Loucy (cell line): ENCODE measurements around the gene NUAK2.
"Not testable (repeated sequence)": the region's sequence is repeated elsewhere in the genome, so short reads cannot be mapped to it uniquely, and the experiment has no call there.

Source experiments
- H2AFZ ChIP-seq: fragments of 200-600 bp; sonication (generic); 2 replicates; pipeline ENCODE4 v1.6.0; 2016; ENCODE audit warnings: antibody characterized with exemption, mild to moderate bottlenecking, low read length, moderate library complexity
- H3F3A ChIP-seq: fragments of 200-600 bp; 2 replicates; pipeline ENCODE4 v1.6.0; 2016; ENCODE audit warnings: antibody characterized with exemption, low read depth, mild to moderate bottlenecking
- H3K27me3 ChIP-seq: fragments of 200-600 bp; sonication (generic); 2 replicates; pipeline ENCODE4 v1.6.1; 2014; ENCODE audit warnings: low read length, mild to moderate bottlenecking; ENCODE audit not compliant: insufficient read depth, poor library complexity, severe bottlenecking
- H3K36me3 ChIP-seq: fragments of 200-600 bp; sonication (generic); 2 replicates; pipeline ENCODE4 v1.6.1; 2016; ENCODE audit warnings: low read length; ENCODE audit not compliant: insufficient read depth
- H3K4me1 ChIP-seq: fragments of 200-600 bp; sonication (generic); 2 replicates; pipeline ENCODE4 v1.5.1; 2014; ENCODE audit warnings: low read length, mild to moderate bottlenecking; ENCODE audit not compliant: insufficient read depth, poor library complexity, severe bottlenecking
- H3K4me2 ChIP-seq: fragments of 200-600 bp; sonication (generic); 2 replicates; pipeline ENCODE4 v1.6.0; 2014; ENCODE audit warnings: antibody characterized with exemption, low read length, low read depth, mild to moderate bottlenecking; ENCODE audit not compliant: poor library complexity, severe bottlenecking
- H3K4me3 ChIP-seq: fragments of 200-600 bp; sonication (generic); 2 replicates; pipeline ENCODE4 v1.5.1; 2014; ENCODE audit warnings: low read length, mild to moderate bottlenecking, mixed read lengths; ENCODE audit not compliant: poor library complexity, severe bottlenecking
- H3K79me2 ChIP-seq: fragments of 200-600 bp; sonication (generic); 2 replicates; pipeline ENCODE4 v1.6.1; 2014; ENCODE audit warnings: low read length; ENCODE audit not compliant: insufficient read depth
- H3K9ac ChIP-seq: fragments of 200-600 bp; sonication (generic); 2 replicates; pipeline ENCODE4 v1.6.0; 2014; ENCODE audit warnings: mild to moderate bottlenecking, low read depth, low read length, moderate library complexity; ENCODE audit not compliant: poor library complexity, severe bottlenecking
- H3K9me2 ChIP-seq: fragments of 200-600 bp; sonication (generic); replicated peaks from 2 replicates; pipeline ENCODE4 v1.6.1; 2016; ENCODE audit warnings: low read depth, low read length, mixed read lengths
- H3K9me3 ChIP-seq: fragments of 200-600 bp; sonication (generic); 2 replicates; pipeline ENCODE4 v1.6.1; 2014; ENCODE audit warnings: mild to moderate bottlenecking, antibody characterized with exemption, low read length, low read depth; ENCODE audit not compliant: insufficient read depth
- H4K20me1 ChIP-seq: fragments of 200-600 bp; sonication (generic); 2 replicates; pipeline ENCODE4 v1.6.0; 2014; ENCODE audit warnings: antibody characterized with exemption, low read length, mild to moderate bottlenecking; ENCODE audit not compliant: insufficient read depth, poor library complexity, severe bottlenecking
- EZH2phosphoT487 ChIP-seq: fragments of 200-600 bp; IDR thresholded peaks from 2 replicates; pipeline ENCODE4 v1.6.1; 2018; ENCODE audit warnings: antibody characterized with exemption, mild to moderate bottlenecking, moderate library complexity, borderline replicate concordance
- TF ChIP-seq, protein P1 (sequence below): fragments of 200-600 bp; sonication (generic); conservative IDR thresholded peaks from 2 replicates; pipeline ENCODE4 v1.5.1; 2014; ENCODE audit warnings: mild to moderate bottlenecking, antibody characterized with exemption, low read length

NUAK2 gene

DNA sequence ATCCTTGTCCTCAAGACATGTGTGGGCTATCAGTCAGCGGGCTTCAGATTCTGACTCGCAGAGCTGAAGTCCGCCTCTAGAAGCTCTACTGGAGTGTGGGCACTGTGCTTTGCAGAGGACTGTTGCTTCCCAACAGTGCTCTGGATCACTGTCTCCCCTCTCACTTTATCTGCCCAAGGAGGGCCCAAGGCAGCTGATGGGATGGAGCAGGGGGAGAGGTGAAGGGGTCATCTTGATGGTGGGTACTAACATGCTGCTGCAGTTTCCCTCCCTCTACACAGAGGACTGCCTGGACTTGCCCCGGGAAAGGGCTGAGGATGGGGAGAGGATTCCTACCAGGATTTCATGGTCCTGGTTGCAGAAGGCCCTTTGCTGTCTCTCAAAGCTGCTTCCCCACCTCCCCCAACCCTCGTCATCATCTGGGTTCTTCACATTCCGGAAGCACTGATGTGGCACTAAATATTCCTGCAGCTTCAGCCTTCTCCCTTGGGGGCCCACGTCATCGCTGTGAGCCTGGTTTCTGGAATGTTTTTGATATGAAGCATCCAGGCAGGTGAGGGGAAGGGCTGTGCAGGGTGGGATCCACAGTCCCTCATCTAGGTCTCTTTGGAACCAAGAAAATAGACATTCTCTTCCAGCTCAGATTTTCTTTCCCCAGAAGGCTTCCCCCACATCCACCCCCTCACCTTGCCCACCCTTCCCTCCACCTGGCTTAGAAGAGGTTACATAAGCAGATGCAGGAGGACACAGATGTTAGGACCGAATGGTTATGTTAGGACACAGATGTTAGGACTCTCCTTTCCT lies 23.2 kb downstream of the NUAK2 start:
- no peak overlapping the region for H2AFZ ChIP-seq
- no peaks in the 10 kb centered on the region for H3K27me3 ChIP-seq
- H3F3A ChIP-seq: no peaks in the 10 kb centered on the region
- no peaks in the 10 kb centered on the region for H3K4me1 ChIP-seq
- H4K20me1 ChIP-seq: no peaks in the 10 kb centered on the region
- H3K9me3 ChIP-seq: no peaks in the 10 kb centered on the region
- H3K79me2 ChIP-seq: no peaks in the 10 kb centered on the region
- no peaks in the 10 kb centered on the region for H3K36me3 ChIP-seq
- H3K4me2 ChIP-seq: no peak overlapping the region
- no peaks in the 10 kb centered on the region for H3K9me2 ChIP-seq
- H3K9ac ChIP-seq: no peak overlapping the region
- no peak for TF ChIP-seq EZH2phosphoT487
- TF ChIP-seq, protein P1, sequence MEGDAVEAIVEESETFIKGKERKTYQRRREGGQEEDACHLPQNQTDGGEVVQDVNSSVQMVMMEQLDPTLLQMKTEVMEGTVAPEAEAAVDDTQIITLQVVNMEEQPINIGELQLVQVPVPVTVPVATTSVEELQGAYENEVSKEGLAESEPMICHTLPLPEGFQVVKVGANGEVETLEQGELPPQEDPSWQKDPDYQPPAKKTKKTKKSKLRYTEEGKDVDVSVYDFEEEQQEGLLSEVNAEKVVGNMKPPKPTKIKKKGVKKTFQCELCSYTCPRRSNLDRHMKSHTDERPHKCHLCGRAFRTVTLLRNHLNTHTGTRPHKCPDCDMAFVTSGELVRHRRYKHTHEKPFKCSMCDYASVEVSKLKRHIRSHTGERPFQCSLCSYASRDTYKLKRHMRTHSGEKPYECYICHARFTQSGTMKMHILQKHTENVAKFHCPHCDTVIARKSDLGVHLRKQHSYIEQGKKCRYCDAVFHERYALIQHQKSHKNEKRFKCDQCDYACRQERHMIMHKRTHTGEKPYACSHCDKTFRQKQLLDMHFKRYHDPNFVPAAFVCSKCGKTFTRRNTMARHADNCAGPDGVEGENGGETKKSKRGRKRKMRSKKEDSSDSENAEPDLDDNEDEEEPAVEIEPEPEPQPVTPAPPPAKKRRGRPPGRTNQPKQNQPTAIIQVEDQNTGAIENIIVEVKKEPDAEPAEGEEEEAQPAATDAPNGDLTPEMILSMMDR: no peak
- H3K4me3 ChIP-seq: no peak overlapping the region

DNA sequence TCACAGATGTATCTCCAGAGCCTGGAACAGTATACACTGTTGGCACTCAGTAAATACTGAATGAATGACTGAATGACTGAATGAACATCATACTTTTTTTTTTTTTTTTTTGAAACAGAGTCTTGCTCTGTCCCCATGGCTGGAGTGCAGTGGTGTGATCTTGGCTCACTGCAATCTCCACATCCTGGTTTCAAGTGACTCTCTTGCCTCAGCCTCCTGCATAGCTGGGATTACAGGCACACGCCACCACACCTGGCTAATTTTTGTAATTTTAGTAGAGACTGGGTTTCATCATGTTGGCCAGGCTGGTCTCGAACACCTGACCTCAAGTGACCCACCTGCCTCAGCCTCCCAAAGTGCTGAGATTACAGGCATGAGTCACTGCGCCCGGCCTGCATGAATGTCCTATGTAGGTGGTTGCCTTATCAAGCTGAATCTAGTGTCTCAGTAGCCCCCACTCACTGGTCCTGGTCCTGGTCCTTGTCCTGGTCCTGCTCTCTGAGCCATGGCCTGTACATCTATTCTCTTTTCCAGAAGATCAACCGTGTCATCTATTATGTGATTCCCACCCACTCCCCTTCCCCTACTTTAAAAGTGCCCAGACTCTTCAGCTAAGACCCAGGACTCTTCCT lies 23.9 kb downstream of the NUAK2 start:
- H3K9me3 ChIP-seq, H3K79me2 ChIP-seq, H2AFZ ChIP-seq, H3K27me3 ChIP-seq, H3F3A ChIP-seq, H3K9me2 ChIP-seq, H3K36me3 ChIP-seq, H3K4me3 ChIP-seq, H3K4me1 ChIP-seq, H4K20me1 ChIP-seq, H3K9ac ChIP-seq, H3K4me2 ChIP-seq: not testable (repeated sequence)

DNA sequence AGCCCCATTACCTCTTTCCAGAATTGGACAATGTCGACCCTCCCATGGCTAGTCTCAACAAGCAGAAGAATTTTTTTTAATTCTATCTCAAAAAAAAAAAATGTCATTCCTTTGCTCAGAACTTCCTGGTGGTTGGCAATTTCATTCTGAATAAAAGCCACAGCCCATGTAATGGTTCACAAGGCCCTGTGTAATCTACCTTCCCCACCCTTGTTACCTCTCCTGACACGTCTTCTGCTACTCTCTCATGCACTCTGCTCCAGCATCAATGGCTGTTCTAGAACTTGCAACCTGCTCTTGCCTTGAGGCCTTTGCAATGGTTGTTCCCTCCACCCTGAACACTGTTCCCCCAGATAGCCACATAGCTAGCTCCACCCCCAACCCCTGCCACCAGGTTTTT lies 25.4 kb downstream of the NUAK2 start:
- Histone ChIP-seq H3K27me3 (no peaks in the 10 kb centered on the region), H3K4me1 (no peaks in the 10 kb centered on the region), H3F3A (no peaks in the 10 kb centered on the region), H3K36me3 (no peaks in the 10 kb centered on the region), H3K9ac (no peak overlapping the region), H2AFZ (no peak overlapping the region), H3K4me2 (no peak overlapping the region), H3K9me2 (no peaks in the 10 kb centered on the region), H4K20me1 (no peaks in the 10 kb centered on the region), H3K4me3 (no peak overlapping the region), H3K79me2 (no peaks in the 10 kb centered on the region), H3K9me3 (no peaks in the 10 kb centered on the region)
- TF ChIP-seq EZH2phosphoT487: no peak
- TF ChIP-seq, protein P1: no peak

DNA sequence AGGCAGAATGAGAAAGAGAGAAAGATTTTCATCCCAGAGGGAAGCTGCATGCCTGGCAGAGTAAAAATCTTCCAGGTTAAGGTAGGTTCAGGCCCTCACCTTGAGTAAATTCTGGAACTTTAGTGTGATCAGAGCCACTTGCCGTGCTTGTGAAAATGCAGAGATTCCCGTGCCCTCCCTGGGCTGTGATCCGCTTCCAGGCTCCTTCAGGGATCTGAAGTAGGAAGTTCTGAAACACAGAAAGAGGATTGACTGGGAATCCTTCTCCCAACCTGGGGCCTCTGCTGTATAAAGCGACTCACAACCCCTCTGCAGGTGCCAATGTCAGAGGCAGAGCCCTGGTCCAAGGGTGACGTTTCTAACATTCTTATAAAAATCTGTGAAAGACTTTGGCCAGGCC lies 26.6 kb downstream of the NUAK2 start:
- H3K9me2 ChIP-seq: no peaks in the 10 kb centered on the region
- no peaks in the 10 kb centered on the region for H3K9me3 ChIP-seq
- H3K9ac ChIP-seq: no peak overlapping the region
- TF ChIP-seq, protein P1: no peak
- TF ChIP-seq EZH2phosphoT487: no peak
- H3K4me3 ChIP-seq: no peak overlapping the region
- H3F3A ChIP-seq: no peaks in the 10 kb centered on the region
- H3K4me2 ChIP-seq: no peak overlapping the region
- no peaks in the 10 kb centered on the region for H3K27me3 ChIP-seq
- no peaks in the 10 kb centered on the region for H3K79me2 ChIP-seq
- H3K36me3 ChIP-seq: no peaks in the 10 kb centered on the region
- H3K4me1 ChIP-seq: no peaks in the 10 kb centered on the region
- H4K20me1 ChIP-seq: no peaks in the 10 kb centered on the region
- H2AFZ ChIP-seq: no peak overlapping the region
